Stimulated activated CD8-positive, alpha-beta memory T cell treated with anti-CD3 and anti-CD28 coated beads, Interleukin-7, amount 100 ng/mL, for 4 hours (primary cell): ENCODE measurements around the gene LPCAT2.

Experiments
- DNase-seq, 2 donors: peaks; one replicate each; pipeline ENCODE4 v3.0.0-alpha.2; 2020; ENCODE audit warnings: low read depth in 2 of 2

LPCAT2 gene

DNA sequence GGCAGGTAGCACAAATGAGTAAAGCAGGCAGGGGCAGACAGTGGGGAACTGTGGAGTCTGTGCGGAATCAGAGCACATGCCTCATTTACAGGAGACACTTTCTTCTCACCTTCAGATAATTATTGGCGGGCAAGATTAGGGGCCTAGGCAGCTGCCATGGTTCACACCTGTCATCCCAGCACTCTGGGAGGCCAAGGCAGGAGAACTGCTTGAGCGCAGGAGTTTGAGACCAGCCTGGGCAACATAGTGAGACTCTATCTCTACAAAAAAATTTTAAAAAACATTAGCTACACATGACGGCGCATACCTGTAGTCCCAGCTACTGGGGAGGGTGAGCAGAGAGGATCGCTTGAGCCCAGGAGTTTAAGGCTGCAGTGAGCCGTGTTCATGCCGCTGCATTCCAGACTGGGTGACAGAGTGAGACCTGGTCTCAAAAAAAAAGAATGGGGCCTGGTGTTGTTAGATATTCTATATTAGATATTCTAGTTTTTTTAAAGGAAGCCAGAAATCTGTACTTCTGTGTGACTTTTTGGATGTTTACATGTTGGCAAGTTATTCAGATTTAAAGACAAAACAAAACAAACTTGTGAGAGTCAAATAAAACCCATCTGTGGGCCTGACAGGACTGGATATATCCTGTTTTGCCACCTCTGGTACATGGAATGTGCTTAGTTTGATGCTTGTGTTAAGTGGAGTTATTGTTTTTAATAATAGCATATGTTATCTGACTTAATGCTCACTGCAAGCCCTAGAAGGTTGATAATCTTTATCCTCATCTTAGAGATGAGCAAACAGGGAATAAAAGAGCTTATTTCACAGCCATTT, 4.9 kb upstream of the LPCAT2 start:
- no peak for DNase-seq

- no peak for DNase-seq
Measured at GRCh38 chr16:55505333-55506015, 3.4 kb upstream of the LPCAT2 start.

DNA sequence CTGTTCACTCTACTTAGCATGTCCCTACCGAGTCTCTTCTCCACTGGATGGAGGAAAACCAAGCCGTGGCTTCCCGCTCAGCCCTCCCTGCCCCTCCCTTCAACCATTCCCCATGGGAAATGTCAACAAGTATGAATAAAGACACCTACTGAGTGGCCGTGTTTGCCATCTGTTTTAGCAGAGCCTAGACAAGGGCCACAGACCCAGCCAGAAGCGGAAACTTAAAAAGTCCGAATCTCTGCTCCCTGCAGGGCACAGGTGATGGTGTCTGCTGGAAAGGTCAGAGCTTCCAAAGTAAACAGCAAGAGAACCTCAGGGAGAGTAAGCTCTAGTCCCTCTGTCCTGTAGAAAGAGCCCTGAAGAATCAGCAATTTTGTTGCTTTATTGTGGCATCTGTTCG, 2.8 kb upstream of the LPCAT2 start:
- DNase-seq, result no peak

DNA sequence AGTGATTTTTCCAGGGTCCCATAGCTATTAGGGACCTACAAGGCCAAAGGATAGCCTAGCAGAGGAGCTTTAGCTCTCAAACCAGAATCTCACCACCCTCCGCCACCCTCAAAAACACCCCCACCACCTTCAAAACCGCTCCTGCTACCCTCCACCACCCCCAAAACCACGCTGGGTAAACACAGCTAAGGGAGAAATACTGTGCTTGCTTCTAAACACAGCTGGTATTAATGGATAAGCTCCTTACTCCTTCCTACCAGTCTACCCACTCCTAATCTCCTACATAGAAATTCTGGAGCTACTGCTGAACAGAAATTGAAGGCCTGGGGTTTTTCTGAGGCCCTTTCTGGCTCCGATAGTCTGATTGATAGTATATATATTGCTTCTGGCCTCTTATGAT, 2.2 kb upstream of the LPCAT2 start:
- no peak for DNase-seq

DNA sequence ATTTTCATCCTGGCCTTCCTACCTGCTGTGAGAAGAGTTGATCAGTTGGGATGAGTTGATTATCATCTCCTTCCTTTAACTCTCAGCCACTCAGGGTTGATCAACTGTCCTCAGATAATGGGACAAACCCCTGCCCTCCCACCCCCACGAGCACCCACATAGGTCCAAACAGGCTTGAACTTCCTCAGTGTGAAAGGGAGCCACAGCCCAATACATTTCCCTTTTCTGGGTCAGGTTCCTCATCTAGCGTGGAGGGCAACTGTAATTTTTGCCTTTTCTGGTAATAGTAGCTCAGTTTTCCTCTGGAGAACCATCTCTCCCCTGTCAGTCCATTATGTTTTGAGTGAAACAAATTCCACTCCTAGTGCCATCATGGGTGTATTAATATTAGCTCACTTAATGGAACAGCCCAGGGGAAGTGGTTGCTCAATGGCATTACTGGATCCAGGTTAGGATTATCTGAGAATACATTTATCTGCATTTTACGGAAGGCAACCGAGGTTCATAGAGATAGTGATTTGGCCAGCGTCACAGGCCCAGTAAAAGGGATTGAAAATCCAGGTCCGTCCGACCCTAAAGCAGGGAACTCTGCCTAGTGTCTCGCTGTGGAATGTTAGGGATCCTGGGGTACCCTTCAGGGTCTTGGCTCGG, 476 bp upstream of the LPCAT2 start:
- no peak for DNase-seq

DNA sequence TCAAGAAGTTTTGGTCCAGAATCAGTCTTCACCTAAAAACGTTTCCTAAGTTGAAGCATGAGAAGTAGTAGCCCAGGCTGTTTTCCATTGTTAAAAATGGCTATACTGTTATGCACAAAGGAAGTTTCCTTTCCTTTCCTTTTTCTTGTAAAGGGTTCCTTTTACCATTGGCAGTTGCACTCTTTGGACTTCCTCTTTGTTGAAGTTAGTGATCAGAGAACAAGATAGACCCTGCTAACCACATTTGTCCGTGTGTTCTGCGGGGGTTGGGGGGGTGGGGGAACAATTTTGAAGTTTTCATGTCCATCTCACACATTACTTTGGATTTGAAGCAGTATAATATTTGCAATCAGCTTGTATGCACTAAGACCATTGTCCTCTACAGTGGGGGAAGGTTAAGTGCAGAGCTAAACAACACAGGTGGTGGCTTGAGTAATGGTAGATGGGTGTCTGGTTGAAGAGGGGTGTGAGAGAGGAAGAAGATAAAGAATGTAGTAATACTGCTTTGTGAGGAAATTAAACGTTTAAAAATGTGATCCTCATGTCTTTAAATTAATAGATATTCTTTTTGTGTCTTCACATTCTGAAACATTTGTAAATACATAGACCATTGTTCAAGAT, 1.4 kb downstream of the LPCAT2 start:
- DNase-seq, result no peak

DNA sequence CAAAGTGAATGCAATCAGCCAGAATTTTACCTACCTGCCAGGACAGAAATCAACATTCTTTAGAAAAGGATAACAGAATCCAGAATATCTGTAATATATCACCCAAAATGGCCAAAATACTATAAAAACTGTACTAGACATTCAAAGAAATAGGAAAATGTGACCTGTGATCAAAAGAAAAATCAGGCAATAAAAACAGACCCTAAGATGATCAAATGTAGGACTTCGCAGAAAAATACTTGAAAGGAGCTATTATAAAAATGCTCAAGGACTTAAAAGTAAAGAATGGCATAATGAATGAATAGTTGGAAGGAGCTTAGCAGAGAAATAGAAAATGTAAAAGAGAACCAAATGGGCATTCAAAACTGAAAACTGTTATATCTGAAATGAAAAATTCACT, 4.1 kb downstream of the LPCAT2 start:
- no peak for DNase-seq

DNA sequence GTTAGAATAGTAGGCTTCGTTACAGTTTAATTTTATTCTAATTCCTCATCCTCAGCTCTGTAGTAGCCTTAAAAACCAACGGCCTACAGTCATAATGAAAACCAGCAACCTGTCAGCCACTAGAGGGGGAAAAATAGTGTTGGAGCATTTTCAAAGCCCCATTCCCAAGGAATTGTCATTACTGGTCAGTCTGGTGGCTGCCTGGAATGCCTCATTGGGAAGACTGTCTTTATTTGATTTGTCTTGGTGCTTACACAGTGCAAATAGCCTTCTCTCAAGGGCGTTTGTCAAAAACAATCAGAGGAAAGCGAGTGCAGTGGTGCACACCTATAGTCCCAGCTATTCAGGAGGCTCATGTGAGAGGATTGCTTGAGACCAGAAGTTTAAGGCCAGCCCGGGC, 4.7 kb downstream of the LPCAT2 start:
- DNase-seq, result no peak

DNA sequence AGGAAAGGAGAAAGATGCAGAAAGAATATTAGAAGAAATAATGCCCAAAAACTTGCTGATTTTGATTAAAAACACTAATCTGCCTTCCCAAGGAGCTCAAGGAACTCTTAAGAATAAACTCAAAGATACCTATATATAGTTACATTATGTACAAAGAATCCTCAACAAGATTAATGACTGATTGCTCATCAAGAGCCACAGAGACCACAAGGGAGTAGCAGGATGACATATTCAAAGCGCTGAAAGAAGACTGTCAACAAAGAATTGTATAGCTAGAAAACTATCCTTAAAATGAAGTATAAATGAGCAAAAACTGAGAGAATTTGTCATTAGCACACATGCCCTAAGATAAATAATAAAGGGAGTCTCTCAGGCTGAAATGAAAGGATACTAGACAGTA, 6.2 kb downstream of the LPCAT2 start:
- no peak for DNase-seq

DNA sequence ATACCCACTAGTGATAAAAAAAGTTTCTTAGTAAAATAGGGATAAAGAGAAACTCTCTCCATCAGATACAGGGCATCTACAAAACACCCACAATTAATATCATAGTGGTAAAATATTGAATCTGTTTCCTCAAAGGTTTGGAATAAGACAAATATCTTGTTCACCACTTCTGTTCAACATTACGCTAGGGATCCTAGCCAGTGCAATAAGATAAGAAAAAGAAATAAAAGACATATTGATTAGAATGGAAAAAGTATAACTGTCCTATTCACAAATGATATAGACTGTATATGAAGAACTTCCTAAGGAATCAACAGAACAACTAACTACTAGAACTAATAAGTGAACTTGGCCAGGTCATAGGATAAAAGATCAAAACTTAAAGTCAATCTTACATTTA, 12.9 kb downstream of the LPCAT2 start:
- DNase-seq, result no peak

- DNase-seq, result no peak
Measured at GRCh38 chr16:55526441-55526840, 17.6 kb downstream of the LPCAT2 start.

DNA sequence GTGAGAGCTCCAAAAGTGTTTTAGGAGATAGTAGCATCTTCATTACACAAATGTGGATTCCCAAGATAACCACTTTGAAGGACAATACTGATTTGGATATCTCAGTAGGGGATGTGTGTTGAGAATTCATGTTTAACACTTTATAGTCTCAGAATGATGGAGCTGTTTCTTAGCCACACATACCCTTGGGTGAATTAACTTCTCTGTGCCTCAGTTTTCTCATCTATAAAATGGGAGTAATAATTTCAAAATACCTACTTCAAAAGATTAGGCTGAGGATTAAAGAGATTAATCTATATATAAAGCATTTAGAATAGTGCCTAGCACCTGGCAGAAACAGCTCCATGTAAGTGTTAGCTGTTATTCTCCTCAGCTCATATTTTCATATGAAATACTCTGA, 19.0 kb downstream of the LPCAT2 start:
- DNase-seq, result no peak

GRCh38 chr16:55529018-55529417, 20.1 kb downstream of the LPCAT2 start:
- DNase-seq, result no peak

- DNase-seq, result no peak
Measured at GRCh38 chr16:55530316-55530856, 21.5 kb downstream of the LPCAT2 start.

GRCh38 chr16:55532227-55532626, 23.4 kb downstream of the LPCAT2 start:
- DNase-seq, result no peak

- no peak for DNase-seq
Measured at GRCh38 chr16:55534756-55535155, 25.9 kb downstream of the LPCAT2 start.

DNA sequence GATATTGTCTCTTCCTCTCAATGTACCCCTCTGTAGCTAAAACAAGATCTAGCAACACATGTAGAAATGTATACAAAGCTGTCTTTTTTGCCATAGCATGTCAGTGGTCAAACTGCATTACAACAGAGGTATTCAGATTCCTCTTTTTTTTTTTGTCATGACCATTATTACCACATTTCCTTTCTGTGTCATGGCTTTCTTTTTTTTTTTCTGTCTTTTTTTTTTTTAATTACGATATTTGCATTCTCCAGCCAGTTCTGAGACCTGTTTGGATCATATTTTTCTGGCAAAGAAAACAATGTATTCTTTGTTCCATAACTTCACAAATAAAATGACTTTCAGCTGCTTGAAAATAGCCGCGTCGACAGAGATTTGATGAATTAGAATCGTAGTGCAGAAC, 30.2 kb downstream of the LPCAT2 start:
- DNase-seq, result no peak

DNA sequence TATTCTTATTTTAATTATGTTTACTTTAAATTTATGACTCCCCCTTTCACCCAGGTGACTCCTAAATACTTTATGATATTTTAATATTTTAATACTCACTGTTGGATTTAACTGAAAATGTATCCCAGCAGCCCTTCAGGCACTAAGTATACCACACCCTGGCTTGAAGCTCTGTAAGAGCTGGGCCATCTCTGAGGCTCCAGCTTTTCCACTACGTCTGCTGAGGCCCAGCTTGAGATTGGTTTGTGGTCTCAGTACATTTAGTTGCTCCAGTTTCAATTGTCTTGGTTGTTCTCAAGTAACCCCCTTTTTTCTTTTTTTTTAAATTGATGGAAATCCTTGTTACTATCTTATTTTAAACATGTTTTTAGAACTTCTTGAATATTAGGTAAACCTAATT, 30.6 kb downstream of the LPCAT2 start:
- DNase-seq, result no peak

GRCh38 chr16:55540221-55540620, 31.3 kb downstream of the LPCAT2 start:
- no peak for DNase-seq

- no peak for DNase-seq
Measured at GRCh38 chr16:55542459-55543082, 33.7 kb downstream of the LPCAT2 start.

GRCh38 chr16:55543472-55543871, 34.6 kb downstream of the LPCAT2 start:
- no peak for DNase-seq

DNA sequence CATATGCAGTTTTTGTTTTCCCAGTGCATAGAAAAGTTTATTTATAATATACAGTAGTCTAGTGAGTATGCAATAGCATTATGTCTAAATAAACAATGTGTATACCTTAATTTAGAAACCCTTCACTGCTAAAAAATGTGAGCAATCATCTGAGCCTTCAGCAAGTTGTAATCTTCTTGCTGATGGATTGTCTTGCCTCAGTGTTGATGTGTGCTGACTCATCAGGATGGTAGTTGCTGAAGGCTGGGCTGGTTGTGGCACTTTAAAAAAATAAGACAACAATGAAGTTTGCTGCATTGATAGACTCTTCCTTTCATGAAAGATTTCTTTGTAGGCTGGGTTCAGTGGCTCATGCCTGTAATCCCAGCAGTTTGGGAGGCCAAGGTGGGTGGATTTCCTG, 43.7 kb downstream of the LPCAT2 start:
- DNase-seq, result no peak
